Measurements from ENCODE around the gene NEXN.
"Not testable (repeated sequence)": the region's sequence is repeated elsewhere in the genome, so short reads cannot be mapped to it uniquely, and the experiment has no call there.

The NEXN gene

DNA sequence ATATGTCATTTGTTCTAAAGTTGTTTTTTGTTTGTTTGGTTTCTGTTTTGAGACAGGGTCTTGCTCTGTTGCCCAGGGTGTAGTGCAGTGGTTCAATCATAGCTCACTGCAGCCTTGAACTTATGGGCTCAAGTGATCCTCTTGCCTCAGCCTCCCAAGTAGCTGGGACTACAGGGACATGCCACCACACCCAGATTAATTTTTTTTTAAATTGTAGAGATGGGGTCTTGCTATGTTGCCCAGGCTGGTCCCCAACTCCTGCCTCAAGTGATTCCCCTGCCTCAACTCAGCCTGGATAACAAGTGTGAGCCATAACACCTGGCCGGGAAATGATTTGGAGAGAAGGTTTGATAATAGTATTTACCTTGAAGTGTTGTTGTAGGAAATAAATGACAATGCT, 18.2 kb downstream of the NEXN start:
- no peak for DNase-seq

DNA sequence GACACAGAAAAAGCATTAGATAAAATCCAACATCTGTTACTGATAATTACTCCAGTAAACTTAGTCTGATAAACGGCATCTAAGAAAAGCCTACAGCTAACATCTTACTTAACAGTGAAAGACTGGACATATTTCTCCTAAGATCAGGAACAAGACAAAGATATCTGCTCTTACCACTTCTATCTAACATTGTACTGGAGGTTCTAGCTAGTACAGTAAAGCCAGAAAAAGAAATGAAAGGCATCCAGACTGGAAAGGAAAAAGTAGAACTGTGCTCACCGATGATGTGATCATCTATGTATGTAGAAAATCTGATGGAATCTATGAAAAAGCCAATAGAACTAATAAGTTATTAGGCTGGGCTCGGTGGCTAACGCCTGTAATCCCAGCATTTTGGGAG, 21.7 kb downstream of the NEXN start:
- DNase-seq = no peak

- not testable (repeated sequence) for DNase-seq
These were observed 30.5 kb downstream of the NEXN start for GRCh38 chr1:77918918-77919317.

DNA sequence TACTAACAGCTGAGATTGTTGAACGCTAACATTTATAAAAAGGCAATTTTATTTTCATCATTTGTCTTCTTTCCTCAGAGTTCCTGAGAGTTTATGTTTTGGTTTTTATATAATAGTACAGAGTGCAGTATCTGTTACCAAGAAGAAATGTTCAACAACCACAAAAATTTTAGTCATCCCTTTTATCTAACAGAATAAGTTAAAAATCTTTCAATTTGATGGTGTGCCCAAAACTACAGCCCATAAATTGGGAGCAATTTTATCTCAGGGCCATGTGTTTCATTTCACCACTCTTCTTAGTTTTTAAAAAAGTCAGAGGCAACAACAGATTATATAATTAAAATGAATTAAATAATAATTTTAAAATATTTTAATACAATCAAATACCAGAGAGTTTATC, 37.1 kb downstream of the NEXN start:
- DNase-seq = no peak

DNA sequence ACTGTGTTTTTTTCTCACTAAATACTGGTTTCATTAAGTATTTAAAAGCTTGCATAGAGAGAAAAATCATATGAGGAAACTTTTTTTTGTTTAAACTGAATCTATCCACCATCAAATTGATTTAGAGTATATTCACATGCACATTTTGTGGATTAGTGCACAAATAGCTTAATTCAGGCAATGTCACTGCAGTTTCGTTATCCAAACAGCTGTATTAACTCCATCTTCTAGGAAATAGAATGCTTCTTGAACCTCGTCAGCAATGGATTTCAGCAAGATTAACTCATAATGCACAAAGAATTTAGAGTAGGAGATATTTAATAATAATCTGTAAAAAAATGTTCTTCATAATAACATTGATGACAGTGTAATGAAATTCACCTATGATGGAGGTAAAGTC, 37.5 kb downstream of the NEXN start:
- no peak for DNase-seq

DNA sequence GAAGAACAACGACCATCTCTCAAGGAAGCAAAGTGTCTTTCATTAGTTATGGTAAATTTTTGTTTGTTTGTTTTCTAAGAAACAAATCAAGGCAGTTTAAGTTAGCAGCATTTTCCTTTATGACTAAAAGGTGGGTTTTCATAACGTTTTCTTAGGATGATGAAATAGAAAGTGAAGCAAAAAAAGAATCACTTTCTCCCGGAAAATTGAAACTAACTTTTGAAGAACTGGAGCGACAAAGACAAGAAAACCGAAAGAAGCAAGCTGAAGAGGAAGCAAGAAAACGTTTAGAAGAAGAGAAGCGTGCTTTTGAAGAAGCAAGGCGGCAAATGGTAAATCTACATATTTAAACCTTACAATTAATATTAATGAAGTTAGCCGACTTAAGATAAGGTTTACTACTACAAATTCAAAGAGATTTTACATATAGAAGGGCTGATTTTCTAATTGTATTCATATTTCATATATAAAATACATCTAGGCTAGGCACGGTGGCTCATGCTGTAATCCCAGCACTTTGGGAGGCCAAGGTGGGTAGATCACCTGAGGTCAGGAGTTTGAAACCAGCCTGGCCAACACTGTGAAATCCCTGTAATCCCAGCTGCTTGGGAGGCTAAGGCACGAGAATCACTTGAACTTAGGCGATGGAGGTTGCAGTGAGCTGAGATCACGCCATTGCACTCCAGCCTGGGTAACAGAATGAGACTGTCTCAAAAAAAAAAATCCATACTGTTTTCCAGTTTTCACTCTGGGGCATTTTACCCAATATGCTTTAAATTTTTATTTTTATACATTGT, 38.3 kb downstream of the NEXN start:
- no peak for DNase-seq

- no peak for DNase-seq
These were observed 39.0 kb downstream of the NEXN start for GRCh38 chr1:77927414-77927813.

GRCh38 chr1:77929806-77930205, 41.4 kb downstream of the NEXN start:
- no peak for DNase-seq

- no peak for DNase-seq
These were observed 50.2 kb downstream of the NEXN start for GRCh38 chr1:77938651-77939050.

DNA sequence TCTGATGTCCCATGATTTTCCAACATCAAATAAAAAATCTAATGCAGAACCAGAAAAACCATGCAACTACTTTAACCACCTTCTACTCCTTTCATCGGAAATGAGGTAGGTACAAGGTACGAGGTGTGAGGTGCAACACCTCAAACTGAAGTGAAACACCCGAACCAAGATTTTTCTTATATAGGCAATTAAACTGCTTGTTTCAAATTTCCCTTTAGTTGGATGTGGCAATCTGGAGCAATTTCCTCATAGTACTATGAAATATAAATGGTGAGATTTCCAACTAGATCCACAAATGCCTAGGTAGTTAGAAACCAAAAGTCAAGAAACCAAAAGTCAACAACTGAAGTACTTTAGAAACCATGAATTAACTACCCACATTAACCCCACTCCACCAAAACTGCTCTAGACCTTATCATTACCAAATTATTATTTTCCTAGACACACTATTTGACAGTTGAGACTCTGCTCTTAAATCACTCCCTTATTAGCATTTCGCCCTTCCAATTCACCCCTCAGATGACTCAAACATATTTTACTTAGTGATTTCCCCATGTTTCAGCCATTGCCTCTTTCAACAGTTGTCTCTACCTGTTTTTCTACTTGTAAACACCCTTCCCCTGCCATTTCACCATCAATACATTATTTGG, 52.6 kb downstream of the NEXN start:
- DNase-seq = no peak

DNA sequence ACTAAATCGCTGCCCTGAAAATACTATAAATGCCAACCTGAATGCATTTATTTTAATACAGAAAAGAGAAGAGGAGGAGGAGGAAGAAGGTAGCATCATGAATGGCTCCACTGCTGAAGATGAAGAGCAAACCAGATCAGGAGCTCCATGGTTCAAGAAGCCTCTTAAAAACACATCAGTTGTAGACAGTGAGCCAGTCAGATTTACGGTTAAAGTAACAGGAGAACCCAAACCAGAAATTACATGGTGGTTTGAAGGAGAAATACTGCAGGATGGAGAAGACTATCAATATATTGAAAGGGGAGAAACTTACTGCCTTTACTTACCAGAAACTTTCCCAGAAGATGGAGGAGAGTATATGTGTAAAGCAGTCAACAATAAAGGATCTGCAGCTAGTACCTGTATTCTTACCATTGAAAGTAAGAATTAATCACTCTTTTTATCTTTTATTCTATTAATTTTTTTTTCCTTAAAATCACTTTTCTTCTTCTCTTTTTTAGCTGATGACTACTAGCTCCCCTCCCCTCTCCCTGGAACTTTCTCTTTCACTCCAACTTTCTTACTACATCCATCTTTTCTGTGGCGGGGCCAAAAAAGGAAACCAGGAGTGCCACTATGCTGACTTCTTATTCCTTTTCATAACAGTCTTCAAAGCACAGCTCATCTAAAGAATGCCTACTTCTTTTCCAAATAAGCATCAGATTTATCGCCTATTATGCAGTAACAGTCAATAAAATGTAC, 54.1 kb downstream of the NEXN start:
- DNase-seq = no peak

- no peak for DNase-seq
These were observed 56.9 kb downstream of the NEXN start for GRCh38 chr1:77945345-77945744.

- DNase-seq = no peak
These were observed 60.5 kb downstream of the NEXN start for GRCh38 chr1:77948841-77949424.

GRCh38 chr1:77950873-77951272, 62.4 kb downstream of the NEXN start:
- DNase-seq = no peak

GRCh38 chr1:77951328-77951727, 62.9 kb downstream of the NEXN start:
- DNase-seq = no peak

- no peak for DNase-seq
These were observed 65.5 kb downstream of the NEXN start for GRCh38 chr1:77953907-77954306.

GRCh38 chr1:77954521-77954920, 66.1 kb downstream of the NEXN start:
- no peak for DNase-seq

DNA sequence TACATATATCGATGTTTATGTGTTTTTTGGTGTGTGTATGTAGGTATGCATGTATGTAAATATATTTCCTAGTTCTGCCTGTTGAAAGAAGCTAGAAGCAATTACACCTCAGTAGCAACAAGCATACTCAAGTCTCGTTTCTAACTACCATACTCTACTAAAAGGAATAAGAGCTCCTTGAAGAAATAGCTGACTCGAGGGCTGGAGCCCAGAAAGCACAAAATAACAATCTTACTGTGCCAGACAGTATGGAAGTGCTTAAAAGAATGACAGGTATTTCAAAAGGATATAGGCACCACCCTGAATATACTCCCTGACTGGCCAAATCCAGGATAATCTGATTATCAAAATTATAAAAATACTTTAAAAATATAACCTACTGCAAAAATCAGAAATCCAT, 67.3 kb downstream of the NEXN start:
- DNase-seq = no peak

- DNase-seq = no peak
These were observed 68.0 kb downstream of the NEXN start for GRCh38 chr1:77956464-77956863.

DNA sequence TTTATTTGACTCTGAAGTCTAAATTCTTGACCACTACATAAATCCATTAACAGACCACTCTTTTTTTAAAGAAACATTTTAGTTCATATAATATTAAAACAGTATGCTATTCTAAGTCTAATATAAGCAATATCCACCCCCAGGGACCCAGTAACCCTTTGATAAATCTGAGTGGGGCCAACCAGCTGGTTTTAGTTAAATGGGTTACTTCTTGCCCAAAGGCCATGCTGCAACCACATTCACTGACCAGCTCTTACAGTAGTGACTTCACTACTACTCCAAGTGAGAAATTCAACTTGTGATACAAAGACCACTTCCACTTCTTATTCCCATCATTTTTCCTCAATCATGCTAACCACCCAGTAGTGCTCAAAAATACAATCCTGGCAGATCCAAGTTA, 70.0 kb downstream of the NEXN start:
- DNase-seq = no peak

- no peak for DNase-seq
These were observed 70.4 kb downstream of the NEXN start for GRCh38 chr1:77958850-77959249.

DNA sequence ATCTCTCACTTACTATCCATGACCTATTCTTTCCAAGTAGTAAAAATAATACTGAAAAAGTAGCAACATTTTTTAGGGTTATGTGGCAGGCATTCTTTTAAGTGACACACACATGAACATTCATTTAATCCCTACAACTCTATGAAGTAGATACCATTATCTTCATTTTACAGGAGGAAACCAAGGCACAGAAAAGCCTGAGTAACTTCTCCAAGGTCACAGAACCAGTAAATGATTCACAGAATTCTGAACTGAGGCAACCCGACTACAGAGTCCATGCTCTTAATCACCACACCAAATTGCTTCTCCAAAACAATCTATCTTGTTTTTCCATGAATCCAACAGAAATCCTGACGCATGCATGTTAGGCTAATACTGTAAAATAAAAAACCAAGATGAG, 73.0 kb downstream of the NEXN start:
- DNase-seq = no peak

- DNase-seq = no peak
These were observed 77.9 kb downstream of the NEXN start for GRCh38 chr1:77966291-77966690.

DNA sequence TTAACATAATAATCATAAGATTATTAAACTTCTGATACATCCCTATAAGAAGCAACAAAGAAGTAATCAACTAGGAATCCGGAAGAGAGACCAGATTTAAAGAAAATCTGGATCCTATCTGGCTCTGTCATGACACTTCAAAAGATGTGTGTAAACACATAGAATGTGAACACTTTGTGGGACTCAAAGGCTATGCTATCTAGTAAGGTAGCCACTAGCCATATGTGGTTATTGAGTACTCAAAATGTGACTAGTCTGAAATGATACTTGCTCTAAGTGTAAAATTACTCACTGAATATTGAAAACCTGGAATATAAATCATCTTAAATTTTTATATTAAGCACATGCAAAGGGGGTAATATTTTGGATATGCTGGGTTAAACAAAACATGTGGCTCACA, 81.8 kb downstream of the NEXN start:
- no peak for DNase-seq
